GM19043 (cell line): ENCODE results near the gene RBMS1.

Experiments
- ATAC-seq: cut with Tn5 transposase; IDR thresholded peaks from one replicate; pipeline ENCODE4 v1.9.1; 2021; ENCODE audit warnings: low read depth; ENCODE audit not compliant: unreplicated experiment

The RBMS1 gene

DNA sequence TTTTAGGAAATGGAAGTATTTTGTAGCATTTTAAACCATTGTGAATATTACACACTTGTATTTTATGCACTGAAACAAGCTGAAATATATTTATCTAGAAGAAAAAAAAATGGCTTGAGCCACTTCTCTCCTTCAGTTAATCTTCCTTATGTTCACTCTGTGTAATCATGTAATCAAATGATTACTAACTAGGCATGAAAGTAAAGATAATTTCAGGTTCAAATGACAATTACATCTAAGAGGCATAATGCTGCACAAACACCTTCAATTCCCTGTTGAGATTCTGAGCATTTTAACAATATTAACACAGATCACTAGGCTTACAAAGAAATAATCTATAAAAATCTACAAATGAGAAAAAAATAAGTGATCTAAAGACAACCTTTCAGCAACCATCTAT lies 173.9 kb downstream of the RBMS1 start:
- no peak for ATAC-seq

DNA sequence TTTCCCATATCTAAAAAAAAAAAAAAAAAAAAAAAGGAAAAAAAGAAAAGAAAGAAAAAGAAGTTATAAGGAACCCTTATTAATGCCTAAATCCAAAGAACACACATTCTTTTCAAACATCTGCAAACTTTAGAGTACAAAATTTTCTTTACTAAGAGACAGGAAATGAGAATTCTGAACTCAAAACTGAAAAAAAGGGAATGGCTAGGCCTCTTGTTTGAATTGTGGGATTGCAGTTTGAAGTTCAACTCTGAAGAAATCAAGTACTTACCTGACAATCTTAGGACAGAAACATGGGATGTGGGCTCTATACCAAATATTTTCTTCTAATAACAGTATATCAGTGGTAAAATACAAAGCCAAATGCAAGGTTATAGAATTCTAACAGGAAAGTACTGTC lies 175.4 kb downstream of the RBMS1 start:
- no peak for ATAC-seq

DNA sequence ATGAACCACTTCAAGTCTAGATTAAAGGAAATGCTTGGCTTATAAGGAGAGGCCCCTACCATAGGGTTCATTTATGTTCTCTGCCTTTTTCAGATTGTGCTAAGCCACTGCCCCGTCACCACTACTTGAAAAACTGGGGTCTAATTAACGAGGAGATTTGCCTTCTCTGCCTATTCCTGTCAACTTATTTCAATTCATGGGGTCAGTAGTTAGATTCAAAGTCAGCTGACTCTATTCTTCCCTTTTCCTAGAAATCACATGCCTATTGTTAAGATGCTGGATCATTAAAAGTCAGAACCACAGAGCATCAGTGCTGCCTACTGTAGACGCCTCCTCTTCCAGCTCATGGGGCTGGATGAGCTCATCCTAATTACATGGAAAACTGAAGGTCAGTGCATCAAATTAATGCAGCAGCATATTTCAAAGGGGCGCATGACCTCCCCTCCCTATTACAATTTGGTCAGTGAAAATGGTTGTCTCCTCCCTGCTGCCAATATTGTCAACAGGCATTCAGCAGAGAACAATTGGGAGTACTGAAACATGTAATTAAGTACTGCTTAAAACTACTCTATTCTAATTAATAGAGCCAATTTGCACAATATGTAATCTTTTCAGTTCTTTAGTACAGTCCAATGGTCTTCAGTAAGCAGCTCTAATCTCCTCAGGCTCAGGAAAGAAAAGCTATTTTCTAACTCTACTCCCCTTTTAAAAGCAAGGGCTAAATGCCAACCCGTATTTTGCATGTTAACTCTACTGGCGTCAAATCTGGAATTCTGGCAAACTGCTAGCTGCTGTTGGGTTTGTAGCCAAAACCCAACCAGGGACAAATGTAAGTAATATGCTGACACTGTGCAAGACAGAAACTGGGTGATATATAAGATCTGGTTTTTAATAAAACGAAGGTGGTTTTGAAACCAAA lies 176.2 kb downstream of the RBMS1 start:
- no peak for ATAC-seq

- ATAC-seq, result no peak
Observed at GRCh38 chr2:160315337-160315736, 178.3 kb downstream of the RBMS1 start.

- ATAC-seq, result no peak
Observed at GRCh38 chr2:160310118-160310828, 183.3 kb downstream of the RBMS1 start.

GRCh38 chr2:160309585-160309984 lies 184.0 kb downstream of the RBMS1 start:
- no peak for ATAC-seq

DNA sequence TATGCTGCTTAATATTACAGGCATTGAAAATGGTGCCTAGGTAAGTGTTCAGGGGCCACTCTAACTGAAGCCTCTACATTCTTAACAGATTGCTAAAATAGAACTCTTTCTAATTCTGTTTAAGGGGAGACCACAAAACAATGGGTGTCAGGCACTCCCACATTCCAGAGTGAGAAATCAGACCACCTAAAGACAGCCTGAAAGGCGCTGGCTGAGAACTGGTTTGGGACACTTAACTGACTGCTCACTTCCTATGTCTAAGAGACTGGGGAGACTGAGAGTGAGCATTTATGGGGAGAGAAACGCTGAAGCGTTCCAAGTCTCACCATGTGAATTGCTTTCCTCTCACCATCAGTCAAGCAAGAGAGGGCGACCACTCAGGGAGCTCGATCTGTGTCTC lies 184.7 kb downstream of the RBMS1 start:
- ATAC-seq, result no peak

- ATAC-seq, result no peak
Observed at GRCh38 chr2:160308476-160308875, 185.1 kb downstream of the RBMS1 start.

DNA sequence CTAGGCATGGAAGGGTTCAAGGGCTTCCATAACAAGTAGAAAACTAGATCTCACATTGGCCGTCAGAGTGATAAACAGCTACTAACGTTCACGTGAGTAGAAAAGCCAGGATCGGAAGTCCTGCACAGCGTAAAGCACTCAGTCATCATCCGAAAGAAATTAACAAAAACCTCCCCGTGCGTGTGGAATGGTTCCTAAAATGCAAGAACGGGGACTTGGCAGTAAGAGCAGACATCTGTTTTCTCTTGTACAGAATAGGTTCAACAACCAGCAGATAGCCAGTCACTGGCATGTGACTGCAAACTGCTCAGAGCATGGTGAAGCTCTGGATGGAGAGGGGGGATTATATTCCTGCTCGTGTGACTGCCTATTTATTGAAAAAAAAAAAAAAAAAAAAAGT lies 186.6 kb downstream of the RBMS1 start:
- ATAC-seq, result no peak

GRCh38 chr2:160305081-160305750 lies 188.4 kb downstream of the RBMS1 start:
- ATAC-seq, result no peak

DNA sequence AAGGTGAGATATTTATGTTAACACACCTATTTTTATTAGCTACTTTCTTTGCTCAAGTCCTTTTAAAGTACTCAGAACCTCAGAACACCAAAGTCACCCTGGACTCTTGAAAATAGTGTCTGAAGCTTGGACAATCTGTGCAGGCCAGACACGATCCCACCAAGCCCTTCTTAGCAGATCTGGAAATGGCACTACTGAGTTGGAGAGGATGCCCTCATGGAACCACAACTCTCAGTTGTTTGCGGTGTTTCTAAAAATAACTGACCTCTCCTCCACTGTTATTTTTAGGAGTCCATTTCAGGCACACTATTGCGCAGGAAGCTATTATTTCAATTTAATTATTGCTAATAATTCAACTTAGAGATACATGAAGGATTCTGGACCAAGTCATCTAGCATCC lies 190.1 kb downstream of the RBMS1 start:
- ATAC-seq, result no peak

DNA sequence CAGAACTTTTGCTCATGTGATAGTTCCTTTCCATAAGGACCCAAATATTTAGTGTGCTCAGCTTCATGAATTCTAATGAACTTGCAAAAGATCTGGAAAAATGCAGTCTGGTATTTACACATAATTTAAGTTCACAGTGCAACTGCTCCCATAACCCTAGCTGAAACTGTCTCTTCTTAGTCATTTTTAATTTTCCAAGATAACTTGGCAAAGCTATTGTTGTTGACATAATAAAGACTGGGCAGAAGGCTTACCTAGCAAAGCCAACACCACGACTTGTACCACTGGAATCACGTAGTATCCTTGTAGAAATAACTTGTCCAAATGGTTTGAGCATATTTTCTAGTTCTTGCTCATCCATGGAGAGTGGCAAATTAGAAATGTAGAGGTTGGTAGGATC lies 190.5 kb downstream of the RBMS1 start:
- ATAC-seq, result no peak

GRCh38 chr2:160301420-160301819 lies 192.2 kb downstream of the RBMS1 start:
- no peak for ATAC-seq

DNA sequence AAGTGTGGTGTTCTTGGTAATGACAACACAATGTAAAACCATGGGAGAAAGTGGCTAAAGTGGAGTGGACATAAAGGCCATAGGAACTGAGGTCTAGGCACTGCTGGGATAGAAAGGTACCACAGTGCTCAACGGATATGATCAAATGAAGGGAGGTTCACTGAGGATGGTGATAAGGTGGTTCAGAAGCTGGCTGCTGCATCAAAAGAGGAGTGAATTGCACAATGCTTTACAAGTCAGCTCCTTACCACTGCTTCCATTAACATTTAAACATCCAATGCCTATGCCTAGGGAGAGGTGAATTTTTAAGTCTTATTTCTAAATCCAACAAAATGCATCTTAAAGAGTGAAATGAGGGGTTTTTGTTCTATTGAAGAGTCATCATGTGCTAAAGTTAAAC lies 193.4 kb downstream of the RBMS1 start:
- no peak for ATAC-seq

DNA sequence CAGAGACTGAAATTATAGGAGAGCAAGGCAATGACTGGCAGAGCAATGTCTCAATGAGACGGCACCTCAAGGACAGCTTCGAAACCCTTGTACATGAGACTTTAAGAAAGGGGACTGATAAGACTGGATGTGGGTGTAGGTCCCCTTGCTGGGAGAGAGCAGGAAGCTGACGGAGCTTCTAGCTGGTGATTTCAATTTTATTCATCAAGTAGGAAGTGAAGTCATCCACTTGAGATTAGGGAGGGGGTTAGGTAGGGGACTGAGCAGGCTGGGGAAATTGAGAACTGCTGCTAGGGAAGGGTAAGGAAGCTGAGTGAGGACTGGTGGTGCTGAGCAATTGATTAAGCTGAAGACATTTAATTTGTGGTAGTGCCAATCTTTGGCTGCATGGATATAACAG lies 194.1 kb downstream of the RBMS1 start:
- ATAC-seq, result no peak

DNA sequence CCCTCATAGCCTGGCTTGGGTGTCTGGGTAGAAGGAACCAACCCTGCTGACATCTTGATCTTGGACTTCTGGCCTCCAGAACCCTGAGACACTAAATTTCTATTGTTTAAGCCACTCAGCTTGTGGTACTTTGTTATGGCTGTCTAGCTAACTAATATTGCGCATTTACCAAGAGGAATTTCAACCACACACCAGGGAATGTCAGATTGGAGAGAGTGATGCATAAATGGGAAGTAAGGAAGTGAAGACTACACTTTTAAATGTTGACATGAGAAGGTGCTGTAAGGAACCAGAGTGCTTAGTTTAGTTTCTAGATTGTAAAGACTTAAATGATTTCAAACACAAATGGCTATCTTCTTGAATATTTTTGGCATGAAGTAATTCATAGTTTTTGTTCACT lies 194.6 kb downstream of the RBMS1 start:
- ATAC-seq, result no peak

DNA sequence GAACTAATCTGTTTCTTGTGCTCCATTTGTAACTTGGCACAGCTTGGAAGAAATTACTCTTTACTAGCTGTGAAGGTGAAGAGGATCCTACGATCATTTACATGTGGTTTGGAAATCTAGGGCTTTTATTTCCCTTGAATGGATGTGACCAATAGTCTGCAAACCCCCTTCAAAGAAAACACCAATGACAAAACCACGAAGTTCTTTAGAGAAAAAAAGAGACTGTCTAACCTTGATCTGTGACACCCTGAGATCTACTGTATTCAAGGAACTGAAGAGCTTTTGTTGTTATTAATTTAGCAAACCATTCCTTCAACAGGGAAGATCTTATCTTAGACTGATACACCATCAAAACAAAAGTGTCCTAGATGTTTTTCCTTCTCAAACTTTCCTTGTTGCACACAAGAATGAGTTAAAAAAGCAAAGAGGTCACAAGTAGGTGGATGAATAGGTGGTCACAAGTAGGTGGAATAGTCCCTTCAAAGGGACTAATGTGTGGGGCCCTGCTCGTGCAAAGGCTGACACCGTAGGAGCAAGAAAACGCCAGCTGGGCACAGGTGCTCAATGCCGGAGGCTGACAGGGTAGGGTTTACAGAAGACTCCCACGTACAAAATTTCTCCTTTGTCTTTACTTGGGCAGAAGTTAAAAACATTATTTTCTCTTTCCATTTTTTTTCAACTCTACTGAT lies 197.9 kb downstream of the RBMS1 start:
- no peak for ATAC-seq

GRCh38 chr2:160294889-160295288 lies 198.7 kb downstream of the RBMS1 start:
- ATAC-seq, result no peak

GRCh38 chr2:160294339-160294803 lies 199.2 kb downstream of the RBMS1 start:
- peak; percentile 77 for ATAC-seq

GRCh38 chr2:160293391-160294091 lies 200.1 kb downstream of the RBMS1 start:
- ATAC-seq, result no peak
